ENCODE measurements around the gene ZNF576.
"Not testable (repeated sequence)": the region's sequence is repeated elsewhere in the genome, so short reads cannot be mapped to it uniquely, and the experiment has no call there.

The ZNF576 gene

DNA sequence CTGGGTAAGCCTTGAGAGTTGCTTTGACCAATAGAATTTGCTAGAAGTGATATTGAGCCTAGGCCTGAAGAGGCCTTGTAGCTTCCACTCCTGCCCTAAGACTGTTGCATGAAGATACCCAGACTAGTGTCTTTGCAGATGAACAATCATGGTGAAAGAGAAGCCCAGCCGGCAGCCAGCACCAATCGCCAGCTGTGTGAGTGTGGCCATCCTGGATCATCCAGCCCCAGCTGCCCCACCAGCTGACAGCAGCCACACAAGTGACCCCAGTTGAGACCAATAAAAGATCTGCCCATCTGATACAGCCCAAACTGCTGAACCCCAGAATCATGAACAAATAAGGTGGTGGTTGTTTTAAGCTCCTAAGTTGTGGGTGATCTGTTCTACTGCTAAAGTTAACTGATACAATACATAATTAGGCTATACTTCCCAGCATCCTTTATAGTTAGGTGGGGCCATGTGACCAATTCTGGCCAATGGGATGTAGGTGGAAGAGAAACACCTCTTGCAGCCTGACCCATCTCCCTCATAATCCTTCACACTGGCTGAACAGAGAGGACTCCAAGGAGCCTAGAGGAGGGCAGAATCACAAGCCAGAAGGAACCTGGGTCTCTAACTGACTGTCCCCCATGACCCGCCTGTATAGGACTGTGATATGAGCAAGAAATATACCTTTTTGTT is 32.4 kb downstream of the ZNF576 start:
- no peak for DNase-seq

- DNase-seq = no peak
These were observed 35.1 kb downstream of the ZNF576 start for GRCh38 chr19:43631491-43631890.

DNA sequence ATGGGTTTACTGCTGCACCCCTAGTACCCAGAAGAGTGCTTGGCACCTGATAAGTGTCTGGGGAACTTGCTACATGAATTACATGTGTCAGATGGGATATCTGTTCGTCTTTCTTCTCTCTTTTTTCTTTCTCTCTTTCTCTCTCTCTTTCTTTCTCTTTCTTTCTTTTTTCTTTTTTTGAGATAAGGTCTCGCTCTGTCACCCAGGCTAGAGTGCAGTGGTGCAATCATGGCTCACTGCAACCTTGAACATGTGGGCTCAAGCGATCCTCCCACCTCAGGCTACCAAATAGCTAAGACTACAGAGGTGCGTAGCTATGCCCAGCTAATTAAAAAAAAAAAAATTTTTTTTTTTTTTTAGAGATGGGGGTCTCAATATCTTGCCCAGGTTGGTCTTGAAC is 37.1 kb downstream of the ZNF576 start:
- no peak for DNase-seq

DNA sequence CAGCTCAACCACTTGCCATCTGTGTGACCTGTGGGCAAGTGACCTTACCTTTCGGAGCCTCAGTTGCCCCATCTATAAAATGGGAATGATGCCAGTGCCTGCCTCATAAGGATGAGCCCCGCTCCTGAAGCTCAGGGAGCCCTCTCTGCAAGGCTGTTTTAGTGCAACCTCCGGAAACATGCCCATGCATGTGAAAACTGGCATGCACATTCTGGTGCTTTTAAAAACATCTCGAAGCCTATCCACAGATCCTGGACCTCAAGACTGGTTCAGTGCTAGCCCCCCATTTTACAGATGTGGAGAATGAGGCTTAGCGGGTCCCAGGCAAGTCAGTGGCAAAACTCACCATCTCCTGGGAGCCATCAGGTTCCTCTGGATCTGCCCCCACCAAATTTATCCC is 37.7 kb downstream of the ZNF576 start:
- no peak for DNase-seq

DNA sequence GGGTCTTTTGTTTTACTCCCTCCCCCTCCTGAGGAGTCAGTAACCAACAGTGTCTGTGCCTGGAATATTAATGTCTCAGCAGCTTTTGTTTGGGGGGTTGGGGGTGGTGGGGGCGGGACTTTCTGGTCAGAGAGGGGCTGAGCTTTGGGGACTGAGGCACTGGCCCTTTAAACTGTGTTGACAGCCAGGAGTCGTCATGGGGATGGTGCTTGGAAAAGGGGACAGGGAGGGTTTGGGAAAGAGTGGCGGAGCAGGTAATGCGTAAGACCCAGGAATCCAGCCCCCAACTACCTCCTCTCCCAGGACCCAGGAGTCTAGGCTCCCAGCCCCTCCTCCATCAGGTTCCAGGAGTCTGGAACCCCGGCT is 38.1 kb downstream of the ZNF576 start:
- DNase-seq = peak; percentile 4

- DNase-seq = peak; percentile 34
These were observed 38.6 kb downstream of the ZNF576 start for GRCh38 chr19:43634872-43635560.

GRCh38 chr19:43635561-43635940 is 39.2 kb downstream of the ZNF576 start:
- DNase-seq = not testable (repeated sequence)

GRCh38 chr19:43636121-43636683 is 39.8 kb downstream of the ZNF576 start:
- DNase-seq = peak; percentile 22

GRCh38 chr19:43638214-43638994 is 42.0 kb downstream of the ZNF576 start:
- DNase-seq = no peak

GRCh38 chr19:43638995-43639518 is 42.7 kb downstream of the ZNF576 start:
- DNase-seq = no peak

DNA sequence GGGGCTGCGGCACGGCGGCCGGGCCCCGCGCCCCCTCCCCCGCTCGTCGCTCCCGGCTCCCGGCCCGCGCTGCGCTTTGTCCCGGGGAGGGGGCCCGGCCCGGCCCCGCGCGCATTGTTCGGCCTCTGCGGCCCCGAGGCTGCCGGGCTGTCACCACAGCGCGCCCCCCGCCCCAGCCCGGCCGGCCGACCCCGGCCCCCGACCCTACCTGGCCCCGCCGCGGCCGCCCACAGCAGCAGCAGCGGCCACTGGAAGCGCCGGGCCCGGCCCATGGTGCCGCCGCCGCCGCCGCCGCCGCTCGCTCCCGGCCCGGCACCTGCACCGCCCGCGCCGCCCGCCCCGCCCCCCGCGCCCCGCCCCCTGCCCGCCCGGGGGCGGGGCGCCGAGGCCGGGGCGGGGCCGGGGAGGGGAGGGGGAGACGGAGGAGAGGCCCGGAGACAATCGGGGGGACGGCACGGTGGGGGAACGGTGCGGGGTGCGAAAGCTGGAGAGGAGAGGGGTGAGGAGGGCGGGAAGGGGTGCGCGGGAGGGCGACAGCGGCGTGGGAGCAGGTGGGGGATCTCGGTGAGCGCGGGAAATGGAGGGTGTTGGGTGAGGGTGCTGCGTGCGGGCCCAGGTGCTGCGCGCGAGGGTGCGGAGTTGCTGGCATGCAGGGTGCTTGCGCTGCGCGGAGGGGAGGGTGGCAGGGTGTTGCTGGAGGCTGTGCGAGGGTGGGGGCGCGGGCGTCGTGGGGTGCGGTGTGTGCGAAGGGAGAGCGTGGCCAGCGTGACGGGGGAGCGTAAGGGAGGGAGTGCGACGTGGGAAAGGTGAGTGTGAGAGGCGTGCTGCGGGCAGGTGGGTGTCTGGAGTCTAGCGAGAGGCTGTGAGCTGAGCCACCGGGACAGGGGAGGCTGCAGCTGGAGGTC is 43.4 kb downstream of the ZNF576 start, which contains the start of gene CADM4:
CADM4 (minus strand) TSS at position 332 of the 905 bp plus-strand sequence; CDS start at position 272, 60 bp downstream.
- no peak for DNase-seq

- DNase-seq = no peak
These were observed 44.0 kb downstream of the ZNF576 start for GRCh38 chr19:43640424-43640757.

- no peak for DNase-seq
These were observed 44.9 kb downstream of the ZNF576 start for GRCh38 chr19:43641333-43641732.

- no peak for DNase-seq
These were observed 46.1 kb downstream of the ZNF576 start for GRCh38 chr19:43642531-43642930.

DNA sequence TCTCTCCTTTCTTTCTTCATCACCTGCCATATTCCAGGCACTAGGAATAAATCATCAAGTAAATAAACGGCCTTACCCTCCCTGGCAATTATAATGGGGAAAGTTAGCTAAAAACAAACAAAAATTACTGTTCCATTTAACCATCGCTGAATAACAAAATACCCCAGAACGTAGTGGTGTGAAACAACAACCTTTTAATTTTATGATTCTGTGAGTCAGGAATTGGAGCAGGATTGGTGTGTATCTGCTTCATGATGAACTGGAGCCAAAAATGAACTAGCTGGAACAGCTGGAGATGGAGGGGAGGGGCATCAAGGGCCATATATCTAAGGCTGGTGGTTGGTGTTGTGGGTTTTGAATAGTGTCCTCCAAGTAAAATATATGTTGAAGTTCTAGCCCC is 46.9 kb downstream of the ZNF576 start:
- peak; percentile 3 for DNase-seq

GRCh38 chr19:43644181-43644580 is 47.8 kb downstream of the ZNF576 start:
- no peak for DNase-seq

- DNase-seq = no peak
These were observed 52.2 kb downstream of the ZNF576 start for GRCh38 chr19:43648633-43649032.

DNA sequence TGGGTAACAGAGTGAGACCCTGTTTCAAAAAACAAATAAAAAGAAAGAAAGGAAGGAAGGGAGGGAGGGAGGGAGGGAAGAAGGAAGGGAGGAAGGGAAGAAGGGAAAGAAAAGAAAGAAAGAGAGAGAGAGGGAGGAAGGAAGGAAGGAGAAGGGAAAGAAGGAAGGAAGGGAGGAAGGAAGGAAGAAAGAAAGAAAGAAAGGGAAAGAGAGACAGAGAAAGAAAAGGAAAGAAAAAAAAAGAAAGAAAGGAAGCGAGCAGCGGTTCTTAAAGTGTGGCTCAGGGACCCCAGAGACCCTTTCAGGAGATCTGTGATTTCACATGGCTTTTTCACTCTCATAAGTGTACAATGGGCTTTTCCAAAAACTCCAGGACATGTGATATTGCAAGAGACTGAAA is 53.1 kb downstream of the ZNF576 start:
- no peak for DNase-seq

DNA sequence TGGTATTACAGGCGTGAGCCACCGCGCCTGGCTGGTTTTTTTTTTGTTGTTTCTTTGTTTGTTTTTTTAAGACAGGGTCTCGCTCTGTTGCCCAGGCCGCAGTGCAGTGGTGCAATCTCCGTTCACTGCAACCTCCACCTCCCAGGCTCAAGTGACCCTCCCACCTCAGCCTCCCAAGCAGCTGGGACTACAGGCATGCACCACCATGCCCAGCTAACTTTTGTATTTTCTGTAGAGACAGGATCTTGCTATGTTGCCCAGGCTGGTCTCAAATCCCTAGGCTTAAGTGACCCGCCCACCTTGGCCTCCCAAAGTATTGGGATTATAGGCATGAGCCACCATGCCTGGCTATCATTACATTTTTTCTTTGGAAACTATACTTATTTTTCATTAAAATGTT is 53.9 kb downstream of the ZNF576 start:
- not testable (repeated sequence) for DNase-seq

Data from fibroblast of upper back skin (primary cell).